IMR-90 (cell line): ENCODE measurements around the gene PDX1. TPM values are rescaled to one million over a fixed set of nuclear protein-coding genes. Genes with fewer than 3 reads are reported as not detected.

ENCODE experiments used
- ATAC-seq: fragments of 200-7000 bp; cut with Tn5 transposase; 2 replicates; pipeline ENCODE4 v1.9.1; 2020; ENCODE audit warnings: low read depth, mild to moderate bottlenecking, moderate library complexity
- BruUV-seq: library from RNA; stranded (reverse); fragments of 400-500 nt; replicated peaks from 2 replicates; lab custom pipeline; 2021; lab: Mats Ljungman, UMichigan
- CTCF ChIA-PET: fragments of 300-600 bp; formaldehyde crosslinking; extraction: SDS; loops from one replicate; lab custom pipeline; 2021; ENCODE audit warnings: antibody characterized with exemption; lab: Yijun Ruan, JAX
- POLR2A ChIA-PET: fragments of 300-600 bp; sonication (Branson Sonifier 250); formaldehyde crosslinking; loops from one replicate; lab custom pipeline; 2022; ENCODE audit warnings: antibody characterized with exemption; ENCODE audit not compliant: unreplicated experiment; lab: Charles Lee
- DNase-seq: peaks from one replicate; pipeline ENCODE4 v3.0.0; 2013
- H2AFZ ChIP-seq: replicated peaks from 2 replicates; pipeline ENCODE3; 2013; ENCODE audit warnings: low read length, mild to moderate bottlenecking; ENCODE audit not compliant: poor library complexity
- H2AK5ac ChIP-seq: 2 replicates; pipeline ENCODE4 v1.6.1; 2013; ENCODE audit warnings: low read depth, low read length, inconsistent platforms
- H2AK9ac ChIP-seq: replicated peaks from 2 replicates; pipeline ENCODE3; 2013; ENCODE audit warnings: mild to moderate bottlenecking, low read depth, low read length, moderate library complexity; ENCODE audit not compliant: poor library complexity
- H2BK120ac ChIP-seq: 2 replicates; pipeline ENCODE4 v1.6.1; 2013; ENCODE audit warnings: low read depth, low read length, inconsistent platforms
- H2BK15ac ChIP-seq: 3 replicates; pipeline ENCODE4 v1.6.1; 2013; ENCODE audit warnings: low read depth, low read length, inconsistent platforms
- H2BK20ac ChIP-seq: 2 replicates; pipeline ENCODE4 v1.6.1; 2013; ENCODE audit warnings: low read depth, mild to moderate bottlenecking, inconsistent platforms, low read length, moderate library complexity
- H2BK5ac ChIP-seq: 2 replicates; pipeline ENCODE4 v1.6.1; 2013; ENCODE audit warnings: mild to moderate bottlenecking, low read depth, low read length, inconsistent platforms; ENCODE audit not compliant: poor library complexity, severe bottlenecking
- H3K14ac ChIP-seq: replicated peaks from 2 replicates; pipeline ENCODE4 v1.6.1; 2013; ENCODE audit warnings: low read depth, low read length, inconsistent platforms
- H3K18ac ChIP-seq: 2 replicates; pipeline ENCODE4 v1.6.1; 2013; ENCODE audit warnings: low read depth, low read length, control low read depth
- H3K23ac ChIP-seq: 2 replicates; pipeline ENCODE4 v1.6.1; 2013; ENCODE audit warnings: low read depth, low read length, inconsistent platforms
- H3K27ac ChIP-seq: 2 replicates; pipeline ENCODE4 v1.5.1; 2013; ENCODE audit warnings: mild to moderate bottlenecking, control low read depth, low read length; ENCODE audit not compliant: insufficient read depth
- H3K27me3 ChIP-seq: 2 replicates; pipeline ENCODE4 v1.6.1; 2013; ENCODE audit warnings: low read length; ENCODE audit not compliant: control insufficient read depth, insufficient read depth
- H3K36me3 ChIP-seq: 2 replicates; pipeline ENCODE4 v1.6.1; 2013; ENCODE audit warnings: low read length, mixed read lengths; ENCODE audit not compliant: control insufficient read depth, insufficient read depth
- H3K4ac ChIP-seq: 2 replicates; pipeline ENCODE4 v1.6.1; 2013; ENCODE audit warnings: low read depth, low read length, inconsistent platforms
- H3K4me1 ChIP-seq: 2 replicates; pipeline ENCODE4 v1.6.1; 2013; ENCODE audit warnings: low read length, mixed read lengths; ENCODE audit not compliant: control insufficient read depth, insufficient read depth
- H3K4me2 ChIP-seq: 2 replicates; pipeline ENCODE4 v1.6.1; 2013; ENCODE audit warnings: low read depth, mild to moderate bottlenecking, control low read depth, low read length, moderate library complexity
- H3K4me3 ChIP-seq: 2 replicates; pipeline ENCODE4 v1.5.1; 2013; ENCODE audit warnings: low read depth, mild to moderate bottlenecking, control low read depth, low read length, moderate library complexity; ENCODE audit not compliant: insufficient read depth
- H3K56ac ChIP-seq: 2 replicates; pipeline ENCODE4 v1.6.1; 2013; ENCODE audit warnings: low read length, inconsistent platforms; ENCODE audit not compliant: insufficient read depth; ENCODE audit errors: extremely low read depth
- H3K79me1 ChIP-seq, 2 experiments: 2 replicates each; pipeline ENCODE4 v1.6.1; 2013; ENCODE audit warnings: low read length in 2 of 2, inconsistent platforms in 1 of 2, low read depth in 1 of 2
- H3K9ac ChIP-seq: 2 replicates; pipeline ENCODE4 v1.6.1; 2013; ENCODE audit warnings: low read depth, low read length, control low read depth
- H3K9me1 ChIP-seq: 2 replicates; pipeline ENCODE4 v1.6.1; 2013; ENCODE audit warnings: low read length, inconsistent platforms; ENCODE audit not compliant: insufficient read depth
- H3K9me3 ChIP-seq: 2 replicates; pipeline ENCODE4 v1.6.1; 2013; ENCODE audit warnings: low read length; ENCODE audit not compliant: control insufficient read depth, insufficient read depth
- H4K20me1 ChIP-seq: 2 replicates; pipeline ENCODE4 v1.6.1; 2013; ENCODE audit warnings: low read length, inconsistent platforms; ENCODE audit not compliant: insufficient read depth
- H4K5ac ChIP-seq: 2 replicates; pipeline ENCODE4 v1.6.1; 2013; ENCODE audit warnings: mild to moderate bottlenecking, low read depth, low read length, control low read depth
- H4K8ac ChIP-seq, 2 experiments: 2 replicates each; pipeline ENCODE4 v1.6.1; 2013; ENCODE audit warnings: low read depth in 2 of 2, low read length in 2 of 2, control low read depth in 1 of 2, inconsistent platforms in 1 of 2
- H4K91ac ChIP-seq: 2 replicates; pipeline ENCODE4 v1.6.1; 2013; ENCODE audit warnings: low read depth, low read length, inconsistent platforms; ENCODE audit not compliant: insufficient read depth
- BHLHE40 ChIP-seq: fragments of 150-350 bp; IDR thresholded peaks from 2 replicates; pipeline ENCODE4 v1.6.1; 2016; ENCODE audit warnings: mild to moderate bottlenecking, low read depth, low read length
- CEBPB ChIP-seq: IDR thresholded peaks from 2 replicates; pipeline ENCODE4 v1.6.1; 2012; ENCODE audit warnings: low read depth, low read length, improper control_type of control experiment
- CHD1 ChIP-seq: IDR thresholded peaks from 2 replicates; pipeline ENCODE4 v1.6.1; 2012; ENCODE audit warnings: low read depth, low read length, improper control_type of control experiment
- FOS ChIP-seq: fragments of 150-350 bp; IDR thresholded peaks from 2 replicates; pipeline ENCODE4 v1.6.1; 2016; ENCODE audit warnings: low read depth, low read length
- MAFK ChIP-seq: IDR thresholded peaks from 2 replicates; pipeline ENCODE4 v1.6.1; 2012; ENCODE audit warnings: low read depth, low read length, improper control_type of control experiment
- MAZ ChIP-seq: IDR thresholded peaks from 2 replicates; pipeline ENCODE4 v1.6.1; 2012; ENCODE audit warnings: low read depth, mild to moderate bottlenecking, low read length, improper control_type of control experiment, moderate library complexity, borderline replicate concordance
- MXI1 ChIP-seq: IDR thresholded peaks from 2 replicates; pipeline ENCODE4 v1.6.1; 2012; ENCODE audit warnings: low read depth, mild to moderate bottlenecking, low read length, moderate library complexity, borderline replicate concordance
- POLR2A ChIP-seq: IDR thresholded peaks from 2 replicates; pipeline ENCODE4 v1.6.1; 2012; ENCODE audit warnings: mild to moderate bottlenecking, low read depth, low read length
- RAD21 ChIP-seq: IDR thresholded peaks from 2 replicates; pipeline ENCODE4 v1.6.1; 2012; ENCODE audit warnings: low read length, improper control_type of control experiment
- RCOR1 ChIP-seq: IDR thresholded peaks from 2 replicates; pipeline ENCODE4 v1.6.1; 2012; ENCODE audit warnings: mild to moderate bottlenecking, low read length, improper control_type of control experiment; ENCODE audit not compliant: insufficient replicate concordance
- RFX5 ChIP-seq: IDR thresholded peaks from 2 replicates; pipeline ENCODE4 v1.8.0; 2012; ENCODE audit warnings: low read depth, mild to moderate bottlenecking, low read length, moderate library complexity
- SMC3 ChIP-seq: fragments of 150-350 bp; IDR thresholded peaks from 2 replicates; pipeline ENCODE4 v1.6.1; 2016; ENCODE audit warnings: low read depth, mild to moderate bottlenecking, antibody characterized with exemption, low read length, moderate library complexity
- WGBS, 2 experiments: methylation state at CpG; one replicate each; pipeline versions ENCODE4 v1.1.5 to v1.1.7; 2013; ENCODE audit warnings: missing lambda C conversion rate in 2 of 2; ENCODE audit not compliant: insufficient read length in 1 of 2; ENCODE audit errors: extremely low coverage in 2 of 2; 5-methylcytosine and 5-hydroxymethylcytosine counted together
- dilution Hi-C: fragments of 300-500 bp; cut with HindIII; formaldehyde crosslinking; loops from one replicate; pipeline ENCODE4 v1.14.3; 2018; ENCODE audit warnings: low sequenced_read_pairs; ENCODE audit not compliant: unreplicated experiment
- in situ Hi-C: fragments of 300-500 bp; cut with MboI; formaldehyde crosslinking; loops from 3 replicates; pipeline ENCODE4 v1.14.3; 2019; ENCODE audit warnings: low sequenced_read_pairs, inconsistent platforms, mixed read lengths
- intact Hi-C: fragments of 100-400 bp; cut with micrococcal nuclease; formaldehyde crosslinking; loops from 2 replicates; pipeline ENCODE4 v1.10.0; 2022
- polyA plus RNA-seq, 3 experiments: library from polyadenylated mRNA; depleted of rRNA; stranded (reverse); fragments of >200 nt; gene quantifications; 2 replicates each; pipeline ENCODE4 v1.2.3, GENCODE V29; 2012; ENCODE audit warnings: low replicate concordance in 1 of 3
- total RNA-seq: library from RNA; depleted of rRNA; stranded (reverse); fragments of >200 nt; gene quantifications from 2 replicates; pipeline ENCODE4 v1.2.3, GENCODE V29; 2012
- TF ChIP-seq, protein P1 (sequence below): conservative IDR thresholded peaks from 2 replicates; pipeline ENCODE4 v1.5.1; 2012; ENCODE audit warnings: mild to moderate bottlenecking, low read depth, low read length, improper control_type of control experiment
- TF ChIP-seq, protein P2 (sequence below): fragments of 150-350 bp; IDR thresholded peaks from 2 replicates; pipeline ENCODE4 v1.6.1; 2017; ENCODE audit warnings: mild to moderate bottlenecking, antibody characterized with exemption, low read length, low read depth

Gene PDX1
- total and polyA plus RNA-seq, 2 of the 4 experiments (the other 2 are of a cell fraction), result not detected

DNA sequence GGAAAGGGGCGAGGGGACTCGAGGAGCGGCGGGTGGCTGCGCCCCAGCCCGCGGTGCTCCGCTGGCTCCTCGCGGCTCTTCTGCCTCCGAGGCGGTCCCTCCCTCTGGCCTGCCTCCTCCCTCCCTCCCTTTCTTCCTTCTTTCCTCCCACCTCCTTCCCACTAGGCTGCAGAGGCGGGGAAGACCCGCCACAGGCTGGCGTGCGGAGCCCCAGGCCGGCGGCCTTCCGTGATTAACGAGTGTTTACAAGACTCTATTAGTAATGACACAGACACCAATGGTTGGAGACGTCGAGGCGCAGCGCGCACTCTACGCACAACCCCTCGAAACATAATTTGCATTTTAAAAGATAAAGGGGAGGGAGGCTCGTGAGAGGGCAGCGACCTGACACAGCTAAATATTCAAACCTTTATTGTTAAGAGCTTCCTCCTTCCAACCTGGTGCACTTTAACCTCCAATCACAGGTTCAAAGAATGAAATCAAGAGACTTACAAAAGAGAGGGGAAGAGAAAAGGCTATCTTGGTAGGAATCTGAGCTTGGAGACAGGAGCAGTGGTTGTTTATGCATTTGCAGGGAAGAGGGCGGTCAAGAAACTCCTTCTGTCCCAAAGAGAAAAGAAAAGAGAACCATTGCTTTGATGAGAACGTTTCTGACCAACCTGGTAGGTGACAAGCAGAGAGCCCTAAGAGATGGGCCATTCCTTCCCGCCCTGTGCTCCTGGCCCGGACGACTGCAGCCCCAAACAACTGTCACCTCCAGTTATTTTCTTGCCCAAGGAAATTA, 49.5 kb downstream of the PDX1 start, which contains the start of gene CDX2 (continued):
- TF ChIP-seq MAFK, result no peak

DNA sequence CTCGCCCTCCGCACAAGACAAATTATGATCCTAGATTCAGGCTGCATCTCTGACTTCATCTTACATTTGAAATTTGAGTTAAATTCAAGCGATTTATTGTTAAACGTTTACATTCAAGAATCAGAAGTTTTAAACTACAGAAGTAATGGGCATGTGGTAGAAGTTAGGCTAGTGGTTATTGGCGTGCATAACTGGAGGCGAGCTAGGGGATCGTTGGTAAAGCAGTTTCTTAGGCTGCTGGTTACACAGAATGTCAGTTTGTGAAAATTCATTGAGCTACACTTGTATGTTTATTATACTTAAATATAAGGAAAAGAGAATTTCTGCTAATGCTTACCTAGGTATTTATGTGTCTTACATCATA, 50.0 kb downstream of the PDX1 start:
- no peak overlapping the region for H3K56ac ChIP-seq
- dilution Hi-C loops, result no loop called here
- POLR2A ChIA-PET, result interaction anchor here (0.6 kb wide), 1 partner anchor 327 kb away, joined by 3 read pairs; no protein-coding TSS in a partner anchor

More for the DNA sequence above, 50.0 kb downstream of the PDX1 start:
- intact Hi-C loops (no loop called here), in situ Hi-C loops (no loop called here)
- Histone ChIP-seq H4K8ac (no peak overlapping the region), H3K23ac (no peak overlapping the region), H3K14ac (no peak overlapping the region), H4K91ac (no peak overlapping the region), H3K27ac (no peak overlapping the region), H3K18ac (no peak overlapping the region), H3K9ac (no peak overlapping the region), H4K5ac (no peak overlapping the region), H3K27me3 (peaks cover 98% of the 10 kb centered on the region), H2BK15ac (no peak overlapping the region), H3K36me3 (no peaks in the 10 kb centered on the region), H3K4ac (no peak overlapping the region), H2BK20ac (no peak overlapping the region), H3K4me3 (no peak overlapping the region), H2BK120ac (no peak overlapping the region), H2AFZ (no peak overlapping the region), H3K4me2 (no peak overlapping the region), H2AK9ac (no peak overlapping the region), H3K9me3 (peaks cover 3% of the 10 kb centered on the region; the same call in 1 of the 2 replicates), H3K79me1 (no peaks in the 10 kb centered on the region), H4K20me1 (peaks cover 4% of the 10 kb centered on the region), H3K9me1 (no peaks in the 10 kb centered on the region; the same call in 1 of the 2 replicates), H2AK5ac (no peak overlapping the region), H2BK5ac (no peak overlapping the region), H3K4me1 (no peaks in the 10 kb centered on the region)
- BruUV-seq, result no TSS peak
- no CpG with 5 or more reads among the region's 7 CpGs for WGBS, 2 experiments
- no peak for DNase-seq
- CTCF ChIA-PET, result no interaction called here
- ATAC-seq, result no peak
- TF ChIP-seq CEBPB, result no peak
- no peak for TF ChIP-seq MAFK
- TF ChIP-seq RCOR1, result no peak
- TF ChIP-seq POLR2A, result no peak
- no peak for TF ChIP-seq MAZ
- TF ChIP-seq, protein P1, sequence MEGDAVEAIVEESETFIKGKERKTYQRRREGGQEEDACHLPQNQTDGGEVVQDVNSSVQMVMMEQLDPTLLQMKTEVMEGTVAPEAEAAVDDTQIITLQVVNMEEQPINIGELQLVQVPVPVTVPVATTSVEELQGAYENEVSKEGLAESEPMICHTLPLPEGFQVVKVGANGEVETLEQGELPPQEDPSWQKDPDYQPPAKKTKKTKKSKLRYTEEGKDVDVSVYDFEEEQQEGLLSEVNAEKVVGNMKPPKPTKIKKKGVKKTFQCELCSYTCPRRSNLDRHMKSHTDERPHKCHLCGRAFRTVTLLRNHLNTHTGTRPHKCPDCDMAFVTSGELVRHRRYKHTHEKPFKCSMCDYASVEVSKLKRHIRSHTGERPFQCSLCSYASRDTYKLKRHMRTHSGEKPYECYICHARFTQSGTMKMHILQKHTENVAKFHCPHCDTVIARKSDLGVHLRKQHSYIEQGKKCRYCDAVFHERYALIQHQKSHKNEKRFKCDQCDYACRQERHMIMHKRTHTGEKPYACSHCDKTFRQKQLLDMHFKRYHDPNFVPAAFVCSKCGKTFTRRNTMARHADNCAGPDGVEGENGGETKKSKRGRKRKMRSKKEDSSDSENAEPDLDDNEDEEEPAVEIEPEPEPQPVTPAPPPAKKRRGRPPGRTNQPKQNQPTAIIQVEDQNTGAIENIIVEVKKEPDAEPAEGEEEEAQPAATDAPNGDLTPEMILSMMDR, result no peak
- no peak for TF ChIP-seq RAD21
- no peak for TF ChIP-seq CHD1
- no peak for TF ChIP-seq RFX5
- no peak for TF ChIP-seq MXI1
- TF ChIP-seq SMC3, result no peak
- TF ChIP-seq FOS, result no peak
- TF ChIP-seq, protein P2, sequence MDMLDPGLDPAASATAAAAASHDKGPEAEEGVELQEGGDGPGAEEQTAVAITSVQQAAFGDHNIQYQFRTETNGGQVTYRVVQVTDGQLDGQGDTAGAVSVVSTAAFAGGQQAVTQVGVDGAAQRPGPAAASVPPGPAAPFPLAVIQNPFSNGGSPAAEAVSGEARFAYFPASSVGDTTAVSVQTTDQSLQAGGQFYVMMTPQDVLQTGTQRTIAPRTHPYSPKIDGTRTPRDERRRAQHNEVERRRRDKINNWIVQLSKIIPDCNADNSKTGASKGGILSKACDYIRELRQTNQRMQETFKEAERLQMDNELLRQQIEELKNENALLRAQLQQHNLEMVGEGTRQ, result no peak
- TF ChIP-seq BHLHE40, result no peak
